HepG2 (cell line): Measurements from ENCODE around the gene NOL12. TPM values are rescaled to one million over a fixed set of nuclear protein-coding genes. Genes with fewer than 3 reads are reported as not detected.

Experiments used
- ATF1 ChIP-seq: IDR thresholded peaks from 2 replicates; pipeline ENCODE4 v1.6.1; 2016; ENCODE audit warnings: mild to moderate bottlenecking, control low read depth
- GATAD2A ChIP-seq: IDR thresholded peaks from 2 replicates; pipeline ENCODE4 v1.6.1; 2016
- HMGXB3 ChIP-seq: sonication (generic); formaldehyde crosslinking; IDR thresholded peaks from 2 replicates; pipeline ENCODE4 v1.4.0; 2020; ENCODE audit warnings: missing genetic modification reagents, borderline replicate concordance
- KLF16 ChIP-seq, 2 experiments: sonication (generic) in 1 of 2; formaldehyde crosslinking in 1 of 2; IDR thresholded peaks; 2 replicates each; pipeline versions ENCODE4 v1.6.1 to v1.8.0; 2016 to 2023; ENCODE audit warnings: missing genetic modification reagents in 2 of 2, missing compliant biosample characterization in 1 of 2
- MAZ ChIP-seq, 2 experiments: sonication (generic) in 1 of 2; formaldehyde crosslinking in 1 of 2; IDR thresholded peaks; 2 replicates each; pipeline versions ENCODE4 v1.5.0 to v1.6.1; 2012 to 2020; ENCODE audit warnings: low read depth in 2 of 2, mild to moderate bottlenecking in 2 of 2, borderline replicate concordance in 1 of 2, improper control_type of control experiment in 1 of 2, low read length in 1 of 2, missing genetic modification reagents in 1 of 2, moderate library complexity in 1 of 2
- MYPOP ChIP-seq: sonication (generic); formaldehyde crosslinking; IDR thresholded peaks from 2 replicates; pipeline ENCODE4 v1.8.1; 2023; ENCODE audit warnings: mild to moderate bottlenecking, moderate library complexity, missing genetic modification reagents
- SP1 ChIP-seq, 2 experiments: fragments of 450-650 bp in 1 of 2; sonication (generic) in 1 of 2; formaldehyde crosslinking in 1 of 2; IDR thresholded peaks; 2 replicates each; pipeline versions ENCODE4 v1.4.0 to v1.6.1; 2016 to 2020; ENCODE audit warnings: missing genetic modification reagents in 1 of 2
- THAP11 ChIP-seq: IDR thresholded peaks from 2 replicates; pipeline ENCODE4 v1.6.1; 2016; ENCODE audit warnings: missing biosample characterization, missing genetic modification reagents
- ZBTB40 ChIP-seq, 2 experiments: fragments of 450-650 bp in 1 of 2; sonication (generic) in 1 of 2; formaldehyde crosslinking in 1 of 2; IDR thresholded peaks; 2 replicates each; pipeline versions ENCODE4 v1.6.1 to v1.8.0; 2016 to 2022; ENCODE audit warnings: antibody characterized with exemption in 1 of 2, mild to moderate bottlenecking in 1 of 2, missing genetic modification reagents in 1 of 2
- ZBTB42 ChIP-seq: sonication (generic); formaldehyde crosslinking; IDR thresholded peaks from 2 replicates; pipeline ENCODE4 v1.5.0; 2020; ENCODE audit warnings: mild to moderate bottlenecking, missing genetic modification reagents
- ZNF136 ChIP-seq: sonication (generic); formaldehyde crosslinking; IDR thresholded peaks from 2 replicates; pipeline ENCODE4 v1.8.1; 2022; ENCODE audit warnings: low read depth, mild to moderate bottlenecking, moderate library complexity, missing genetic modification reagents
- ZNF264 ChIP-seq: sonication (generic); formaldehyde crosslinking; IDR thresholded peaks from 2 replicates; pipeline ENCODE4 v1.4.0; 2020; ENCODE audit warnings: missing genetic modification reagents
- ZNF496 ChIP-seq: sonication (generic); formaldehyde crosslinking; IDR thresholded peaks from 2 replicates; pipeline ENCODE4 v1.8.1; 2023; ENCODE audit warnings: mild to moderate bottlenecking, moderate library complexity, missing genetic modification reagents; ENCODE audit not compliant: insufficient replicate concordance
- ZNF775 ChIP-seq: sonication (generic); formaldehyde crosslinking; IDR thresholded peaks from 2 replicates; pipeline ENCODE4 v1.4.0; 2020; ENCODE audit warnings: missing genetic modification reagents, mild to moderate bottlenecking, moderate library complexity, borderline replicate concordance
- polyA plus RNA-seq, 8 experiments: library from polyadenylated mRNA; depleted of rRNA in 3 of 8; stranded (reverse) in 7 of 8; unstranded in 1 of 8; fragments of >200 nt; fragmentation: Illumina TruSeq in 4 of 8; extraction: Trizol in 4 of 8; gene quantifications; 2 replicates each; pipeline versions ENCODE4 v1.2.1 to v1.2.3, GENCODE V29; 2011 to 2016; ENCODE audit warnings: low read depth in 4 of 8, missing spikeins in 1 of 8, mixed read lengths in 1 of 8; ENCODE audit not compliant: insufficient read depth in 1 of 8
- total RNA-seq, 5 experiments: library from RNA; depleted of rRNA; stranded (reverse); fragments of >200 nt; fragmentation: Illumina TruSeq; extraction: Trizol; gene quantifications; 2 replicates each; pipeline ENCODE4 v1.2.3, GENCODE V29; 2016; ENCODE audit warnings: low read depth in 1 of 5

Gene NOL12
- total and polyA plus RNA-seq, 2 of the 13 experiments (the other 11 are each of a cell fraction or from before 2014, with no cell fraction given): 14.3 to 31.4 TPM

DNA sequence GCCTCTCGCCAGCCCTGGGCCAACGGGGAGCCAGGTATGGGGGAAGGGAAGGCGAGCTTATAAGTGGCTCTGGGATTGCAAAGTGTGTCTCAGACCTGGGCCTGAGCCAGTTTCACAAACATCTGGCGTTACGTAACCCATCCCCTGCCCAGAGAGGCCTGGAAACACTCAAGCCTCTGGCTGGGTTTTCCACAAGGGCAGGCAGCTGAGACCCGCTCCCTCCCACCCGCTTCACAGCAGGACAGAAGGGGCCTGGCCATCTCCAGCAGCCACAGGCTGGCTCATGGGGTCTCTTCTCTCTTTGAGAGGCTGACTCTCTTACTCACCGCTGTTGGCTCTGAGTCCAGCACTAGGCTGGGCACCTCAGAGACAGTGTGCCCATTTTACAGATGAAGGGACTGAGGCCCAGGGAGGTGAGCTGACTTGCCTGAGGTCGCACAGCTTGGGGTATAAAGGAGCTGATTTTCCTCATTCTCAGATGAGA lies 55.2 kb downstream of the NOL12 start (continued):
- no peak for TF ChIP-seq MAZ (IDR thresholded peaks at IDR 0.05; ENCODE audit: borderline replicate concordance, low read depth, low read length)
- no peak for TF ChIP-seq MAZ (CRISPR knock-in tag; IDR thresholded peaks at IDR 0.05; ENCODE audit: low read depth)
- 0 out of 2 replicates have a peak, but pooled peaks have one; percentile 20 for TF ChIP-seq MYPOP (CRISPR knock-in tag)
- peak; percentile 98 for TF ChIP-seq ZBTB42 (CRISPR knock-in tag)
- no peak for TF ChIP-seq ATF1 (CRISPR knock-in tag)
- TF ChIP-seq THAP11 (CRISPR knock-in tag): peak; percentile 56
- no peak for TF ChIP-seq KLF16 (CRISPR knock-in tag; IDR thresholded peaks at IDR 0.05)
- TF ChIP-seq ZNF136 (CRISPR knock-in tag): no peak
- no peak for TF ChIP-seq HMGXB3 (CRISPR knock-in tag)
- TF ChIP-seq ZNF775: no peak
- no peak for TF ChIP-seq ZBTB40 (IDR thresholded peaks at IDR 0.05)
- 0 out of 2 replicates have a peak, but pooled peaks have one; percentile 30 for TF ChIP-seq ZBTB40 (CRISPR knock-in tag; IDR thresholded peaks at IDR 0.05)
- TF ChIP-seq ZNF496 (CRISPR knock-in tag): no peak
- TF ChIP-seq GATAD2A: peak; percentile 57
- TF ChIP-seq SP1 (IDR thresholded peaks at IDR 0.05): no peak
- TF ChIP-seq SP1 (CRISPR knock-in tag; IDR thresholded peaks at IDR 0.05): no peak
- TF ChIP-seq ZNF264 (CRISPR knock-in tag): no peak
